DMS 273 treated with DMSO at 0.1 percent for 48 hours (cell line): Measurements from ENCODE around the gene AP5S1.

ENCODE experiments used
- DNase-seq: peaks from one replicate; lab custom pipeline; 2025; lab: John Stamatoyannopoulos, UW

Gene AP5S1

GRCh38 chr20:3876676-3877075 is 56.3 kb downstream of the AP5S1 start:
- DNase-seq: no peak
